Stimulated activated CD8-positive, alpha-beta memory T cell treated with anti-CD3 and anti-CD28 coated beads, Interleukin-15, amount 100 ng/mL, for 4 hours (primary cell): Measurements from ENCODE around the gene RPGR.

Experiments
- DNase-seq, 2 donors: peaks; one replicate each; pipeline ENCODE4 v3.0.0-alpha.2; 2020; ENCODE audit warnings: low read depth in 2 of 2

RPGR gene

DNA sequence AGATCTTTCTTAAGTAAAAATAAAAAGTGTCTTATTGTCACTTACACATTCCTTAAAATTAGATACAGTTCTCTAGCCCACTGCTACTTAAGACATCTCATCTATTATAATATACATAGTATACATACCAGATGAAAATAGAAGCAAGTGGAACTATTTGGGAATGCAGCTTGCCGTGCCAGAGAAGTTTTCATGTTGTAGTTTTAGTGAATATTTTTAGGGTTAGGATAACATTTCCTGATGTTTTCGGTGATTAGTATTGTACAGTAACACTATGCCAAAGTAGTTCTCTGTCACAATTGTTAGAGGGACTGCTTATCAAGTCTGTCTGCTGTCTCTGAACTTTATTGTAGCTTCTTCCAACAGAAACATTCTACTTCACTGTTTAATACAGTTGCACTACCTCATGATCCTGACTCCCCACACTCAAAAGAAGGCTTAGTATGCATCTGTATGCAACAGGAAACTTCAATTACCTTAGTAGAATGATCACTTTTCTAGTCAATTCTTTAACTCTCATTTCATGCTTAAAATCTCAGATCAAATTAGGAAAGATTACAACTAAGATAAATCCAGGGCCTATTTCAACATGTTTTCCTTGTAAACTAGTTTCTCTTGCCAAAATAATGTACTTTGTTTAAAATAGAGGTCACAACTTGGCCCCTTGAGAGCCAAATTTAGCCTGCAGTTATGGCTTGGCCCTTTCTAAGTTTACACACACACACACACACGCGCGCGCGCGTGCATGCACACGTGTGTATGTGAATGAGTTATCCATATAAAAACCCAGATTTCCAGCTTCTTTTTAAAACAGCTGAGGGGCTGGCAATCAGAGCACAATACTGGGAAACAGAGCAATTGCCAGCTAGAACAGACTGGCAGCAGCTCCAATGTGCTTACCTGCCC, 64.3 kb downstream of the RPGR start:
- DNase-seq, result no peak

DNA sequence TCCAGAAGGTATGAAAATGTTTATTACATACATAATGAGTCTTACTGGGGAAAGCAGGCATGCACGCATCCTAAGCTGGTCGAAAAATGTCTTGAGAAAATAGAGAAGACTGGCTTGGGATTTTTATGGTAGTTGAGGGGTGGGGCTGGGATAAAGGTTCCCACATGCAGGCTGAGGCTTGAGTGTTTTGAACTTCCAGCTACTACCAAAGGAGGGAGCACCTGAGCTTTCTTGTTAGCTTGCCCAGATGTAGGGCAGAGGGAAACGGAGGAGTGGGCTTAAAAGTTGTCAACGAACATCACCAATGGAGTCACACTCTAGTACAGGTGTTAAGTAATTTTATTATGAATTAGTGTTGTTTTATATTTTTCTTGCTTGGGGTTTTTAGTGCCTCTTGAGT, 67.1 kb downstream of the RPGR start:
- DNase-seq, result no peak

DNA sequence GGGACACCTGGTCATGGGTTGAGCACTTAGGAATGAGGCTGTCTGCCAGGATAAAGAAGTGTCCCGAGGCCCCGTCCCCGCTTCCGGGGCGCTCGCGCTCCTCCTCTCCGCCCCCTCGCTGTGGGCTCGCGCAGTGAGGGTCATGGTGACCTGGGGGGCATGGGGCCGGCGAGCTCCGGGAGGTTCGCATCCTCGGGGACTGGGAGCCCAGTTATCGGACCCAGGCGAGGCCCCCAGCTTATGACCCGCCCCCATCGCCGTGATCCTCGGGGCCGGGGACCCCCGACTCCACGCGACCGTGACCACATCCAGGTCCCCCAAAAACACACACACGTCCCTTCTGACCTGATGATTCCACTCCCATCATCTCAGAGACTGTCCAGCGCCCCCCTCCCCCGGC, 71.3 kb downstream of the RPGR start:
- no peak for DNase-seq

- no peak for DNase-seq
These were observed 77.3 kb downstream of the RPGR start for GRCh38 chrX:38249965-38250364.

GRCh38 chrX:38247051-38247450, 80.3 kb downstream of the RPGR start:
- DNase-seq, result no peak

GRCh38 chrX:38240541-38240940, 86.8 kb downstream of the RPGR start:
- DNase-seq, result no peak

DNA sequence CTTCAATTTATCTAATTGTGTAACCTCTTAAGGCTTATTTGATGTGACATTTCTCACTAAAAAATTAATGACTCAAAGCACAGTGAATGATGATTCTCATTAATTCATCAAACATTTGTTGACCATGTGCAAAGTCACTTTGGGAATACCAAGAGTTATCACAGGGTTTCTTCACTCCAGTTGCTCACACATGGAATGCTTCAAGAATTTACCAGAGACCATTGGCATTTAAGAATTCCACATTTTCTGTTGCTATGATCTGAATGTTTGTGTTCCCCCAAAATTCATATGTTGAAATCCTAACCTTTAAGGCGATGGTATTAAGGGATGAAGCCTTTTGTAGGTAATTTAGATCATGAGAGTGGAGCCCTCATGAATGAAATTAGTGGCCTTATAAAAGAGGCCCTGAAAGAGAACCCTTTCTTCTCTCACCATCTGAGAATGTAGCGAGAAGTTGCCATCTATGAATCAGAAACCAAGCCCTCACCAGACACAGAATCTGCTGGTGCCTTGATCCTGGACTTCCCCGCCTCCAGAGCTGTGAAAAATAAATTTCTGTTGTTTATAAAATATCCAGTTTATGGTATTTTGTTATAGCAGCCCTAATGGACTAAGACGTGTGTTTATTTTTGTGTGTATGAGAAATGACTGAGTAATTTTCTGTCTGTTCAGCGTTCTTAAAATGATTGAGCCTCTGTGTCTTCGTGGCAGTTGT, 90.3 kb downstream of the RPGR start:
- no peak for DNase-seq

- no peak for DNase-seq
These were observed 93.2 kb downstream of the RPGR start for GRCh38 chrX:38233891-38234667.

- no peak for DNase-seq
These were observed 95.1 kb downstream of the RPGR start for GRCh38 chrX:38232079-38232686.

DNA sequence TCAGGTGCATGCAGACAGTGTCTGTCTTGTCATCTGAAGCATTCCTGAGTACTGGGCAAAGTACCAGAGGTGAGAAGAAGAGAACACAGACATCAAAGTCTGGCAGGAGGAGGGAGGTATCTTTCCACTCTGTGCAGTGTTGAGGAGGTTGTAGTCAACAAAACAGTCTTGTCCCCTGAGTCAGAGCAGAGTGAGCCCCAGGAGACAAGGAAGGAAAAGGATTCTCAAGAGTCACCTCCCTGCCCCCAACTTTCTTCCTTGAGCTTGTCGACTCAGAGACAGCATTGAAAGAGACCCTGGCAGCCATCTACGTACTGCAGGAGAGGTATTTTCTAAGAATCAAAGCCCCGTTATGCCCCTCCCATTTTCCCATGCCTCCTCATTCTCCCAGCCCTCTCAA, 102.2 kb downstream of the RPGR start:
- DNase-seq, result no peak

DNA sequence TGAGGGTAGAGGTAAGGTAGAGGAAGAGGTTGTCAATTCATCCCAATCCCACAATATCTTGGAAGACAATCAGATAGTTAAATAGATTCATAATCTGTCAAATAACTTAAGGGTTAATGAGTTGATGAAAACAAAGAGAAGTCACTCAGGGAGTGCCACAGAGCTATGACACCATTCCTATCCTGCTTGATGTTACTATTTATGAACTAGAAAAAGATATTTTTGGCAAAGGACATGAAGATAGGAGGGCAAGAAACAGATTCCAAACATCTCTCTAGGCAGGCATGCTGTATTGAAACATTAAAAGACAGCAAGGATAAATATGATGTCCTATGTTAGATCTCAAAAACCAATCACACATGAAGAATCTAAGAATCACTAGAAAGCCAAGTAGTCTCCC, 103.1 kb downstream of the RPGR start:
- no peak for DNase-seq

GRCh38 chrX:38221391-38221929, 105.8 kb downstream of the RPGR start:
- no peak for DNase-seq

DNA sequence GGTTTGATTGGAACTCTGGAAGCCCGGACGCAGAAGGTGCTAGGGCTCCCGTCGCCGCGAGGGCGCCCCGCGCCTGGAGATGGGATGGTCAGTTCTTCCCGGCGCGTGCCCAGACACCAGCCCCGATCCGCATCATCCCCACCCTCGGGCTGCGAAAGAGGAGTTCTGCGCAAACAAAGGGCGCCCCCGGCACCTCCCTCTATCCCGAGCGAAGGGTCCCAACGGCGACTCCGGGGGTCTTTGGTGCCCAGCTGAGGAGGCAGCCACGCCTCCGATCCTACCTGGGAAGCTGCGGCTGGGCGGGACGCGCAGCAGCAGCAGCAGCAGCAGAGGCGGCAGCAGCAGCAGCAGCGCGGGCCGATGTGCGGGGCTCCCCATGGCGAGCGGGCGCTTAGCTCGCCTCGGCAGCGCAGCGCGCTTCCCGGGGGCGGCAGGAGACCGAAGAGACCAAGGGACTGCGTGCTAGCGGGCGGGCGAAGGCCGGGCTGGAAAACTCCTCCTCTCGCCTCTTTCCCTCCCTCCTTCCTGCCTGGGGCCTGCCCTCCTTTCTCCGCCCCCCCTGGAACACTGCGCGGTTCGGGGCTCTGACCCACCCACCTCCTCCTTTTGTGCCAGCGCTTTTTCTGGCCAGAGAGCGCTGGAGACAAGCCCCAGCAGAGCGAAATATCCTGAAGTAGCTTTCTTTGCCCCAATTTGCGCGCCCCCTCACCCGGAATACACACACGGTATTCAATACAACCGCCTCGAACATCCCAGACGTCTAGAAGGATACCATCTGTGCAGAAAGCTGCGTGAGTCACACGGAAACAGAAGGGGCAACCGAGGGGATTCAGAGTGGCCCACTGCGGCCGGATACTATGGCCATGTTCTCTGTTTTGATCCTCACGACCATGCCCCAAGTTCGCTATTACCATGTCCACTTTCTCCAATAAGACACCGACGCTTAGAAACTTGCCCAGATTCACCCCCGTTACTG, 106.6 kb downstream of the RPGR start, which contains the start of gene SRPX:
TSS of gene SRPX (minus strand) at position 457 of the 976 bp plus-strand sequence. CDS start at position 378, 79 bp downstream.
- no peak for DNase-seq

DNA sequence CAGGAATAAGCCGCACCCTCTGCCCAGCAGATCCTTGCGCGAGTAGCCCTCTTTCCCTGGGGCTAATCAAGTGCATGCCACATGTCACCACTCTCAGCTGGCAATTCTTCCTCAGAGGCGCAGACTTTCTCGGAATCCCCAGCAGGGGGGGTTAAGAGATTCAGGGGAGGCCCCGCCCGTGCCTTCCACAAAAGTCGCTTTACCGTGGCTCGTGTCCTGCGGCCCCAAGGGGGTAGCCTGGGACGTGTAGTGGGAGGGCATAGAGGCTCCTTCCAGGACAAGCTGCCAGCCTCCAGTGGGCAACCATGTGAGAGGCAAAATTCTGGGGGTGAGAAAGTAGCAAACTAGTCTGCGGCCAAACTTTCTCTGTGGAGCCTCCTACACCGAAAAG, 107.3 kb downstream of the RPGR start:
- DNase-seq, result no peak
